AG04449 (cell line): ENCODE data around the gene OTOS.

ENCODE experiments used
- CTCF ChIA-PET: fragments of 350-600 bp; formaldehyde crosslinking; extraction: SDS; loops from one replicate; lab custom pipeline; 2021; ENCODE audit warnings: antibody characterized with exemption; lab: Yijun Ruan, JAX
- POLR2A ChIA-PET: fragments of 400-600, 350-600 bp; formaldehyde crosslinking; extraction: SDS; loops from one replicate; lab custom pipeline; 2020; ENCODE audit warnings: antibody characterized with exemption, inconsistent platforms; lab: Yijun Ruan, JAX
- DNase-seq: peaks from one replicate; pipeline ENCODE4 v3.0.0-alpha.2; 2010; ENCODE audit warnings: low read depth, low spot score
- H3K4me3 ChIP-seq: 2 replicates; pipeline ENCODE4 v1.5.1; 2011; ENCODE audit warnings: low read depth, mild to moderate bottlenecking, control low read depth, low read length
- TF ChIP-seq, protein P1 (sequence below): IDR thresholded peaks from one replicate; pipeline ENCODE4 v1.5.1; 2011; ENCODE audit warnings: mild to moderate bottlenecking, moderate library complexity, low read length, control low read depth, inconsistent platforms; ENCODE audit not compliant: insufficient read depth; ENCODE audit errors: missing control alignments

OTOS gene

DNA sequence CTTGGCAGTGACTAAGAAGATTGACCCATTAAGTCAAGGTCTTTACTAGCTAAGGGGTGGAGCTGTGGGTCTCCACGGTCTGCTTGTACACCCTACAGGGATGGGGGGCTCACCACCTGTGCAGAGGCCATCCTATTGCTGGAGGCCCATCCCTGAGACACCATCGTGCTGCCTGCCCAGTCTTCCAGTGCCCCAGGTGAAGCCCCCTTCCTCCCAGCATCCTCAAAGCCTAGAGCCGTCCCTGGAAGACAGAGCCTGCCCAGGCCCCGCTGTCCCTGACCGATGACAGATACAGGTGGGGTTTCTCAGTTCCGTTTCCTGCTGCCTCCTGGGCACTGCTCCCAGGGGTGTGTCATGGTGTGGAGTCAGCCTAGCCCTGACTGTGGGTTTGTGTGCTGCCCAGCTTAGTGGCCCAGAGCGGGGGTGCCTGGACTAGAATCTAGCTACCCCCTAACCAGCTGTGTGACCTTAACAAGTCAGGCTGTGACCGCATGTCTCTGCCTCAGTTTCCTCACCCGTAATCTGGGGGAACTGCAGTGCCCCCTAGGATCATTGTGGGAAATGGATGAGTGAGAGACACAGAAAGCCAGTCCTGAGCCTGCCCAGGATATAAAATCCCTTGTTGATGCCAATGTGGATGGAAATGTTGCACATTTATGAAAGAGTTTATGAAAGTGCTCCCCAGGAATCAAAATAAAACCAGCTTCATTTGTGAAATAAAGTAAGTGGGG, 2.0 kb downstream of the OTOS start:
- DNase-seq = no peak
- CTCF ChIA-PET = interaction anchor here (1.0 to 9.6 kb wide), 3 partner anchors 12 to 80 kb away, joined by 3 to 227 read pairs (median 12); no protein-coding TSS in a partner anchor
- TF ChIP-seq, protein P1, sequence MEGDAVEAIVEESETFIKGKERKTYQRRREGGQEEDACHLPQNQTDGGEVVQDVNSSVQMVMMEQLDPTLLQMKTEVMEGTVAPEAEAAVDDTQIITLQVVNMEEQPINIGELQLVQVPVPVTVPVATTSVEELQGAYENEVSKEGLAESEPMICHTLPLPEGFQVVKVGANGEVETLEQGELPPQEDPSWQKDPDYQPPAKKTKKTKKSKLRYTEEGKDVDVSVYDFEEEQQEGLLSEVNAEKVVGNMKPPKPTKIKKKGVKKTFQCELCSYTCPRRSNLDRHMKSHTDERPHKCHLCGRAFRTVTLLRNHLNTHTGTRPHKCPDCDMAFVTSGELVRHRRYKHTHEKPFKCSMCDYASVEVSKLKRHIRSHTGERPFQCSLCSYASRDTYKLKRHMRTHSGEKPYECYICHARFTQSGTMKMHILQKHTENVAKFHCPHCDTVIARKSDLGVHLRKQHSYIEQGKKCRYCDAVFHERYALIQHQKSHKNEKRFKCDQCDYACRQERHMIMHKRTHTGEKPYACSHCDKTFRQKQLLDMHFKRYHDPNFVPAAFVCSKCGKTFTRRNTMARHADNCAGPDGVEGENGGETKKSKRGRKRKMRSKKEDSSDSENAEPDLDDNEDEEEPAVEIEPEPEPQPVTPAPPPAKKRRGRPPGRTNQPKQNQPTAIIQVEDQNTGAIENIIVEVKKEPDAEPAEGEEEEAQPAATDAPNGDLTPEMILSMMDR = no peak
- POLR2A ChIA-PET = interaction anchor here (0.6 kb wide), 1 partner anchor 62 kb away, joined by 3 read pairs; no protein-coding TSS in a partner anchor
- no peak overlapping the region for H3K4me3 ChIP-seq

DNA sequence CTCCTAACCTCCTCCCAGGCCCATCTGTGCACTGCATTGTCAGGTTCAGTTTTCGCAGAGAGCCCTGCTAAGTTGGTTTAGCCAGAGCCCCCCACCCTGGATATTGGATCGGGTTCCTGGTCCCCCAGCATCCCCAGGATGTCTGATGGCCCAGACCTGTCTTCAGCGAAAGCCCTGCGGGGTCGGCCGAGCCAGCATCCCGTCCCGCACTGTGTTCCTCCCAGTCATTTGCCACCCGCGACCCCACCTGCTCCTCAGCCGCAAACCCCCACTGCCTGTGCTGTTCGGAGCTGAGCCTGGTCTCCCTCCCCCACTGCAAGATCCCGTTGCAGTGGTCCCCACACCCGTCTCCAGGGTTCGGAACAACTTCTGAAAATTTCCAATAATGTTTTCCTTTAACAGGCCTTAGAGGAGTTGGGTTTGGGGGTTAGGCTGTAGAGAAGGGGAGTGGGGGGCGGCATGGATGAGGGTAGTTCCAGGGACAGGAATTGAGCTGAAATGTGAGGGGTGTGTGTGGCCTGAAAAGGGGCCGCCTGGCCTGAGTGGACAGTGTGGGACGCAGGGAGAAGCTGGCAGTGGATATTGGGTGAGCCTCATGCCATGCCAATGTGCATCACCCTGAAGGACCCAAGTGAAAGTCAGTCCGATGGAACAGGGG, 2.7 kb downstream of the OTOS start:
- ChIA-PET POLR2A (interaction anchor here (0.6 kb wide), 1 partner anchor 62 kb away, joined by 3 read pairs; no protein-coding TSS in a partner anchor), CTCF (interaction anchor here (1.0 to 9.6 kb wide), 3 partner anchors 12 to 79 kb away, joined by 3 to 227 read pairs (median 12); no protein-coding TSS in a partner anchor)
- H3K4me3 ChIP-seq = no peak overlapping the region
- TF ChIP-seq, protein P1 = no peak
- no peak for DNase-seq

DNA sequence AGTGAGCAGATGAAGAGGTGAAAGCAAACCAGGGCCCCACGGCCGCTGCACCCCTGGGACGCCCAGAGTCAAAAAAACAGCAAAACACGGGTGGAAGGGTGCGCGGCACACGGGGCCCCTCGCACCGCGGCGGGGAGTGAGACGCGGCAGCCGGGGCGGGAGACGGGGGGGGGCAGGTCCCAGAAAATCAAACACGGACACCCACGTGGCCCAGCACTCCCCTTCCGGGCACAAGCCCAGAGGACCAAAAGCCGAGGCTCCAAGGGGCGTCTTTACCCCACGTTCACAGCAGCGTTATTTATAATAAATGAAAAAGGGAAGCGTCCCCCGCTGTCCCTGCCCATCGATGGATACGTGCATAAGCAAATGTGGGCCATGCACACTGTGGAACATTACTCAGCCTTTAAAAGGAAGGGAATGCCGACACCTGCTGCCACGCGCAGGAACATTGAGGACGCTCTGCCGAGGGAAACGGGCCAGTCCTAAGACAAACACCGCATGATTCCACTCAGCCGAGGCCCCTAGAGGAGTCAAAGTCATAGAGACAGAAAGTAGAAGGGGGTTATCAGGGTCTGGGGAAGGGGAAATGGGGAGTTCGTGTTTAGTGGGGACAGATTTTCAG, 3.7 kb downstream of the OTOS start:
- CTCF ChIA-PET = no interaction called here
- TF ChIP-seq, protein P1 = no peak
- POLR2A ChIA-PET = no interaction called here
- H3K4me3 ChIP-seq = peak overlapping the region; percentile 93
- DNase-seq = no peak

DNA sequence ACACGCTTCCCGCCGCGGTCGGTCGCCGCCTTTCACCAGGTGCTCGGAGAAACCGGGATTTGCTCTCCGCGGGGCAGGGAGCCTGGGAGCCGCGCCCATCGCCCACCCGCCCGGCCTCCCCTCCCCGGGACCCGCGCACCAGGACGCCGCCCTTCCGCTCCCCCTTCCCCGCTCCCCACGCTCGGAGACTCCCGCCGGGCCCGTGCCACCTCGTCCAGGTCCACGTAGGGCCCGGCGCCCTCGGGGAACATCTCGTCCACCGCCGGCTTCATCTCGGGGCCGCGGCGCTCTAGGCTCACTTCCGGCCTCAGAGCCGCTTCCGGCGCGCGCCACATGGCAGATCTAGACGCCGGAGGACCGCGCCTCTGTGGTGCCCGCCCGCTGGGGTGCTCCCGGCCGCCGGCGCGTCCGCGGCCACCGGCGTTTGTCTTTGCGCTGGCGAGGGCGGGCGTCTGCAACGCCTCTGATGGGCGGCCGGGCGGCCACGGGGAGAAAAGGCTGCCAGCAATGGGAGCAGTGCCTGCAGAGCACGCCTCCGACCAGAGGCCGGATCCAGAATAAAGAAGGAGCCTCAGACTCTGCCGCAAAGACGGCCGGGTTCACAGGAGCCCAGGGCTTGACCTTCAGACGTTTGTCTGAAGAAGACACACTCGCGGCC, 4.3 kb downstream of the OTOS start, which contains the start of gene COPS9:
COPS9 (minus strand) TSS at position 293 of the 658 bp plus-strand sequence; CDS start at position 272, 21 bp downstream.
- CTCF ChIA-PET = interaction anchor here (1.0 to 1.3 kb wide), 3 partner anchors 8 to 111 kb away, joined by 3 to 4 read pairs (median 4); partner anchors contain the start of gene NDUFA10
- H3K4me3 ChIP-seq = peak within 1 kb of the TSS; percentile 93
- TF ChIP-seq, protein P1 = no peak
- DNase-seq = peak; percentile 23
- POLR2A ChIA-PET = no interaction called here

DNA sequence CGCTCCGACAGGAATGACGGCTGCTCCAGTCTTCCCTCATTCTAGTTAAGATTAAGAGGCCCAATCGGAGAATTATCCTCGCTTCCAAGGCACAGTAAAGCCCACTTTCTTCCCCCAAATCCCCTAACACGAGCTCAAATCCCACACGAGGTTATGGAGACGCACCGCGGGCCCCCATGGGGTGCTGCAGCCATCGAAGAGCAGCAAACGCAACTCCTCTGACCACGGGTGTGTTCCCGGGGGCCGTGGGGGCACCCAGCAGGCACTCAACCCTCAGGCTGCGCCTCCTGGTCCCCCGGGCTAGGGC, 4.8 kb downstream of the OTOS start:
- peak overlapping the region; percentile 93 for H3K4me3 ChIP-seq
- POLR2A ChIA-PET = no interaction called here
- TF ChIP-seq, protein P1 = no peak
- CTCF ChIA-PET = interaction anchor here (1.0 to 1.3 kb wide), 3 partner anchors 8 to 111 kb away, joined by 3 to 4 read pairs (median 4); partner anchors contain the start of gene NDUFA10
- no peak for DNase-seq
